Measurements from ENCODE around the gene ADGRG7.

ADGRG7 gene

GRCh38 chr3:100708989-100709841 is 99.8 kb downstream of the ADGRG7 start, which contains the start of gene TFG:
Gene TFG, plus strand, starts transcription at chr3:100709494. Its CDS starts 4,192 bp downstream, at chr3:100713686.
- peak within 1 kb of the TSS; percentile 96 for H3K9ac ChIP-seq
- H3K4me2 ChIP-seq = peak within 1 kb of the TSS; percentile 83
- H3K4me1 ChIP-seq = peaks cover 20% of the 10 kb centered on the region
- TF ChIP-seq Cebpa-rat (IDR thresholded peaks at IDR 0.05) = no peak
- H3K27ac ChIP-seq = peak within 1 kb of the TSS; percentile 97
- peaks cover 44% of the 10 kb centered on the region for H4K20me1 ChIP-seq
- peaks cover 26% of the 10 kb centered on the region for H3K36me3 ChIP-seq
- H3K9me3 ChIP-seq = no peaks in the 10 kb centered on the region; the same call in 1 of the 2 replicates
- H3K4me3 ChIP-seq = peak within 1 kb of the TSS; percentile 92
- no peaks in the 10 kb centered on the region for H3K27me3 ChIP-seq

- no peaks in the 10 kb centered on the region for H3K27me3 ChIP-seq
- H3K4me1 ChIP-seq = peaks cover 20% of the 10 kb centered on the region
- H3K27ac ChIP-seq = peak overlapping the region; percentile 97
- H3K9ac ChIP-seq = peak overlapping the region; percentile 96
- H4K20me1 ChIP-seq = peaks cover 50% of the 10 kb centered on the region
- peak overlapping the region; percentile 92 for H3K4me3 ChIP-seq
- no peaks in the 10 kb centered on the region; the same call in 1 of the 2 replicates for H3K9me3 ChIP-seq
- H3K4me2 ChIP-seq = peak overlapping the region; percentile 83
- peaks cover 31% of the 10 kb centered on the region for H3K36me3 ChIP-seq
- no peak for TF ChIP-seq Cebpa-rat (IDR thresholded peaks at IDR 0.05)
Observed at GRCh38 chr3:100709842-100710260, 100.5 kb downstream of the ADGRG7 start.

GRCh38 chr3:100710261-100710968 is 101.0 kb downstream of the ADGRG7 start:
- Histone ChIP-seq H3K9me3 (no peaks in the 10 kb centered on the region; the same call in 1 of the 2 replicates), H3K27ac (peak overlapping the region; percentile 82), H3K4me2 (peak overlapping the region; percentile 83), H3K9ac (peak overlapping the region; percentile 88), H3K4me1 (peaks cover 20% of the 10 kb centered on the region), H4K20me1 (peaks cover 56% of the 10 kb centered on the region), H3K27me3 (no peaks in the 10 kb centered on the region), H3K4me3 (peak overlapping the region; percentile 92), H3K36me3 (peaks cover 37% of the 10 kb centered on the region)
- no peak for TF ChIP-seq Cebpa-rat (IDR thresholded peaks at IDR 0.05)

GRCh38 chr3:100715176-100715575 is 105.8 kb downstream of the ADGRG7 start:
- no peak overlapping the region for H3K27ac ChIP-seq
- peaks cover 74% of the 10 kb centered on the region for H3K36me3 ChIP-seq
- H3K9ac ChIP-seq = no peak overlapping the region
- no peak for TF ChIP-seq Cebpa-rat (IDR thresholded peaks at IDR 0.05)
- H3K4me2 ChIP-seq = no peak overlapping the region
- peaks cover 15% of the 10 kb centered on the region for H3K4me1 ChIP-seq
- H3K4me3 ChIP-seq = no peak overlapping the region
- H4K20me1 ChIP-seq = peaks cover 96% of the 10 kb centered on the region
- H3K27me3 ChIP-seq = no peaks in the 10 kb centered on the region
- H3K9me3 ChIP-seq = no peaks in the 10 kb centered on the region

- no peak overlapping the region for H3K9ac ChIP-seq
- H4K20me1 ChIP-seq = peaks cover 87% of the 10 kb centered on the region
- no peak overlapping the region for H3K4me3 ChIP-seq
- H3K4me1 ChIP-seq = no peaks in the 10 kb centered on the region
- no peaks in the 10 kb centered on the region; the same call in 1 of the 2 replicates for H3K9me3 ChIP-seq
- H3K27me3 ChIP-seq = no peaks in the 10 kb centered on the region
- H3K36me3 ChIP-seq = peaks cover 81% of the 10 kb centered on the region
- no peak overlapping the region for H3K4me2 ChIP-seq
- no peak overlapping the region for H3K27ac ChIP-seq
- no peak for TF ChIP-seq Cebpa-rat (IDR thresholded peaks at IDR 0.05)
Observed at GRCh38 chr3:100717063-100717462, 107.7 kb downstream of the ADGRG7 start.

GRCh38 chr3:100717637-100718487 is 108.5 kb downstream of the ADGRG7 start:
- H3K27ac ChIP-seq = no peak overlapping the region

GRCh38 chr3:100719136-100719535 is 109.7 kb downstream of the ADGRG7 start:
- no peaks in the 10 kb centered on the region for H3K4me1 ChIP-seq
- no peak for TF ChIP-seq Cebpa-rat (IDR thresholded peaks at IDR 0.05)
- no peak overlapping the region for H3K27ac ChIP-seq
- H4K20me1 ChIP-seq = peaks cover 66% of the 10 kb centered on the region
- H3K9me3 ChIP-seq = no peaks in the 10 kb centered on the region; the same call in 1 of the 2 replicates
- peaks cover 74% of the 10 kb centered on the region for H3K36me3 ChIP-seq
- H3K27me3 ChIP-seq = no peaks in the 10 kb centered on the region
- no peak overlapping the region for H3K4me3 ChIP-seq
- H3K4me2 ChIP-seq = no peak overlapping the region
- no peak overlapping the region for H3K9ac ChIP-seq

More at GRCh38 chr3:100717637-100718487, 108.5 kb downstream of the ADGRG7 start:
- TF ChIP-seq Cebpa-rat (IDR thresholded peaks at IDR 0.05) = no peak
- Histone ChIP-seq H3K9ac (no peak overlapping the region), H3K4me1 (no peaks in the 10 kb centered on the region), H3K9me3 (no peaks in the 10 kb centered on the region; the same call in 1 of the 2 replicates), H3K4me2 (no peak overlapping the region), H4K20me1 (peaks cover 79% of the 10 kb centered on the region), H3K4me3 (no peak overlapping the region), H3K27me3 (no peaks in the 10 kb centered on the region), H3K36me3 (peaks cover 86% of the 10 kb centered on the region)

- H3K36me3 ChIP-seq = peaks cover 75% of the 10 kb centered on the region
- no peaks in the 10 kb centered on the region for H3K27me3 ChIP-seq
- no peak overlapping the region for H3K27ac ChIP-seq
- no peaks in the 10 kb centered on the region for H3K4me1 ChIP-seq
- H3K4me3 ChIP-seq = no peak overlapping the region
- no peak for TF ChIP-seq Cebpa-rat (IDR thresholded peaks at IDR 0.05)
- peaks cover 65% of the 10 kb centered on the region for H4K20me1 ChIP-seq
- no peak overlapping the region for H3K4me2 ChIP-seq
- H3K9me3 ChIP-seq = no peaks in the 10 kb centered on the region; the same call in 1 of the 2 replicates
- no peak overlapping the region for H3K9ac ChIP-seq
Observed at GRCh38 chr3:100720426-100720825, 111.0 kb downstream of the ADGRG7 start.

GRCh38 chr3:100725935-100726513 is 116.6 kb downstream of the ADGRG7 start:
- no peak overlapping the region for H3K4me2 ChIP-seq
- H3K27me3 ChIP-seq = no peaks in the 10 kb centered on the region
- TF ChIP-seq Cebpa-rat (IDR thresholded peaks at IDR 0.05) = no peak
- 0 out of 2 replicates have a peak, but pooled peaks cover 10% of the 10 kb centered on the region for H3K4me1 ChIP-seq
- no peaks in the 10 kb centered on the region; the same call in 1 of the 2 replicates for H3K9me3 ChIP-seq
- H3K27ac ChIP-seq = no peak overlapping the region
- H4K20me1 ChIP-seq = peaks cover 62% of the 10 kb centered on the region
- peaks cover 77% of the 10 kb centered on the region for H3K36me3 ChIP-seq
- no peak overlapping the region for H3K4me3 ChIP-seq
- no peak overlapping the region for H3K9ac ChIP-seq

Measured in BLaER1 (cell line).